Thyroid gland (tissue), 4 donors: Measurements from ENCODE around the gene SLC4A4.

ENCODE experiments used
- POLR2A ChIP-seq, 2 donors: fragments of 450-650 bp; IDR thresholded peaks; one replicate each; pipeline ENCODE4 v1.6.1; 2017; ENCODE audit warnings: antibody characterized with exemption in 2 of 2, mild to moderate bottlenecking in 2 of 2, moderate library complexity in 1 of 2
- TF ChIP-seq, protein P1 (sequence below), 6 experiments: fragments of 200-600 bp in 3 of 6; fragments of 450-650 bp in 3 of 6; sonication (generic) in 3 of 6; IDR thresholded peaks; one replicate each; pipeline ENCODE4 v1.5.1; 2016 to 2019; ENCODE audit warnings: antibody characterized with exemption in 6 of 6, mild to moderate bottlenecking in 2 of 6, inconsistent platforms in 1 of 6, moderate library complexity in 1 of 6

DNA sequence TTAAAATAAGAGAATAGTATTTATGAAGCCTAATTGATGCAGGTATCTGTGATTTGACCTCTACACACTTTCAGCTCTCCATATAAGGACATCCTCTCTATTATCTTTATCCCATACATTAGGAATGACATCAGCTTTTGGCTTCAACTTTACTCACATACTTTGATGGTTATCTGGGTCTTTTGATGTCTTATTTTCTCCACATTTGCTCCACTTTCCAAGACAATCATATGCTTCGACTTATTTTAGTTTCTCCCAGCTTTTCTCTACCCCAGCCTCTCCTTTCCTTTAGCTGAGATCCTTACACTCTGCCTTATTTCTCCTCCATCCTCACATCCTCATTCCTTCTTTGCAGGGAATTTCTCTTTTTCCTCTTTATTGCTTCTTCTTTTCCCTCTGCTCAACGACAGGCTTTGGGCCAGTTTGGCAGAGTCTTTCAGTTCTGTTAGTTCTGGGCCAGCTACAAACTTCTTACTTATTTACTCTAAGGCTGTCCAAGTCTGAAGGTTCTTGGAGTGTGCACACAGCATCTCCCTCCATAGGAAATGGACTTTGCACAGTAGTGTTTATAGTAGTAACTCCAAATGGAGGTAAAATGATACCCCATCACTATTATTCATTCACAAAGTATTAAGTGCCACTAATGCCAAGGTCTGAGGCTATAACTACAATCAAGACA lies 50.5 kb downstream of the SLC4A4 start:
- TF ChIP-seq, protein P1, sequence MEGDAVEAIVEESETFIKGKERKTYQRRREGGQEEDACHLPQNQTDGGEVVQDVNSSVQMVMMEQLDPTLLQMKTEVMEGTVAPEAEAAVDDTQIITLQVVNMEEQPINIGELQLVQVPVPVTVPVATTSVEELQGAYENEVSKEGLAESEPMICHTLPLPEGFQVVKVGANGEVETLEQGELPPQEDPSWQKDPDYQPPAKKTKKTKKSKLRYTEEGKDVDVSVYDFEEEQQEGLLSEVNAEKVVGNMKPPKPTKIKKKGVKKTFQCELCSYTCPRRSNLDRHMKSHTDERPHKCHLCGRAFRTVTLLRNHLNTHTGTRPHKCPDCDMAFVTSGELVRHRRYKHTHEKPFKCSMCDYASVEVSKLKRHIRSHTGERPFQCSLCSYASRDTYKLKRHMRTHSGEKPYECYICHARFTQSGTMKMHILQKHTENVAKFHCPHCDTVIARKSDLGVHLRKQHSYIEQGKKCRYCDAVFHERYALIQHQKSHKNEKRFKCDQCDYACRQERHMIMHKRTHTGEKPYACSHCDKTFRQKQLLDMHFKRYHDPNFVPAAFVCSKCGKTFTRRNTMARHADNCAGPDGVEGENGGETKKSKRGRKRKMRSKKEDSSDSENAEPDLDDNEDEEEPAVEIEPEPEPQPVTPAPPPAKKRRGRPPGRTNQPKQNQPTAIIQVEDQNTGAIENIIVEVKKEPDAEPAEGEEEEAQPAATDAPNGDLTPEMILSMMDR (IDR thresholded peaks at IDR 0.05) = no peak
- no peak for TF ChIP-seq POLR2A (IDR thresholded peaks at IDR 0.05)
